Neural progenitor cell (in vitro differentiated cells): ENCODE measurements around the gene PROSER3.

ENCODE experiments used
- EZH2 ChIP-seq: fragments of 200-600 bp; sonication (generic); IDR thresholded peaks from 2 replicates; pipeline ENCODE4 v1.6.1; 2017; ENCODE audit warnings: antibody characterized with exemption, mild to moderate bottlenecking, moderate library complexity
- EZH2phosphoT487 ChIP-seq: fragments of 200-600 bp; sonication (generic); IDR thresholded peaks from 2 replicates; pipeline ENCODE4 v1.6.1; 2017; ENCODE audit warnings: antibody characterized with exemption
- TF ChIP-seq, protein P1 (sequence below): fragments of 200-600 bp; sonication (generic); IDR thresholded peaks from 2 replicates; pipeline ENCODE4 v1.5.1; 2017; ENCODE audit warnings: antibody characterized with exemption, mild to moderate bottlenecking

DNA sequence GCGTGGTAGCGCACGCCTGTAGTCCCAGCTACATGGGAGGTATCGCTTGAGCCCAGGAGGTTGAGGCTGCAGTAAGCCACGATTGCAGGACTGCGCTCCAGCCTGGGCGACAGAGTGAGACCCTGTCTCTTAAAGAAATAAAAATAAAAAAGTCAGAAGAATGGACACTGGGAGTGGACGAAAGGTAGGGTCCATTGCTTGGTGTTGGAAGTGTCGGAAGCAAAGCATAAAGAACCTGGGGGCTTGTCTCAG is 17.0 kb downstream of the PROSER3 start:
- TF ChIP-seq, protein P1, sequence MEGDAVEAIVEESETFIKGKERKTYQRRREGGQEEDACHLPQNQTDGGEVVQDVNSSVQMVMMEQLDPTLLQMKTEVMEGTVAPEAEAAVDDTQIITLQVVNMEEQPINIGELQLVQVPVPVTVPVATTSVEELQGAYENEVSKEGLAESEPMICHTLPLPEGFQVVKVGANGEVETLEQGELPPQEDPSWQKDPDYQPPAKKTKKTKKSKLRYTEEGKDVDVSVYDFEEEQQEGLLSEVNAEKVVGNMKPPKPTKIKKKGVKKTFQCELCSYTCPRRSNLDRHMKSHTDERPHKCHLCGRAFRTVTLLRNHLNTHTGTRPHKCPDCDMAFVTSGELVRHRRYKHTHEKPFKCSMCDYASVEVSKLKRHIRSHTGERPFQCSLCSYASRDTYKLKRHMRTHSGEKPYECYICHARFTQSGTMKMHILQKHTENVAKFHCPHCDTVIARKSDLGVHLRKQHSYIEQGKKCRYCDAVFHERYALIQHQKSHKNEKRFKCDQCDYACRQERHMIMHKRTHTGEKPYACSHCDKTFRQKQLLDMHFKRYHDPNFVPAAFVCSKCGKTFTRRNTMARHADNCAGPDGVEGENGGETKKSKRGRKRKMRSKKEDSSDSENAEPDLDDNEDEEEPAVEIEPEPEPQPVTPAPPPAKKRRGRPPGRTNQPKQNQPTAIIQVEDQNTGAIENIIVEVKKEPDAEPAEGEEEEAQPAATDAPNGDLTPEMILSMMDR: no peak
- TF ChIP-seq EZH2: no peak
- no peak for TF ChIP-seq EZH2phosphoT487
